CD4-positive, alpha-beta T cell treated with Interleukin-10 for 1 hour (primary cell): Measurements from ENCODE around the gene NFAM1.

Source experiments
- DNase-seq: peaks from one replicate; pipeline ENCODE4 v3.0.0-alpha.2; 2020

NFAM1 gene

GRCh38 chr22:42412744-42413333 is 19.4 kb downstream of the NFAM1 start:
- DNase-seq = no peak

- no peak for DNase-seq
Measured at GRCh38 chr22:42410708-42411107, 21.5 kb downstream of the NFAM1 start.

GRCh38 chr22:42408810-42409529 is 23.2 kb downstream of the NFAM1 start:
- no peak for DNase-seq

GRCh38 chr22:42408276-42408675 is 23.9 kb downstream of the NFAM1 start:
- DNase-seq = no peak

- no peak for DNase-seq
Measured at GRCh38 chr22:42404266-42404665, 27.9 kb downstream of the NFAM1 start.

- no peak for DNase-seq
Measured at GRCh38 chr22:42401535-42402334, 30.5 kb downstream of the NFAM1 start.

- DNase-seq = no peak
Measured at GRCh38 chr22:42400811-42401534, 31.2 kb downstream of the NFAM1 start.

- DNase-seq = no peak
Measured at GRCh38 chr22:42399315-42400271, 32.6 kb downstream of the NFAM1 start.

- DNase-seq = peak; percentile 20
Measured at GRCh38 chr22:42397332-42398249, 34.6 kb downstream of the NFAM1 start.

- peak; percentile 2 for DNase-seq
Measured at GRCh38 chr22:42396621-42397331, 35.4 kb downstream of the NFAM1 start.

- DNase-seq = no peak
Measured at GRCh38 chr22:42389143-42389542, 43.1 kb downstream of the NFAM1 start.

- DNase-seq = no peak
Measured at GRCh38 chr22:42388130-42388797, 43.9 kb downstream of the NFAM1 start.

GRCh38 chr22:42387631-42388030 is 44.6 kb downstream of the NFAM1 start:
- DNase-seq = no peak

GRCh38 chr22:42385696-42386095 is 46.5 kb downstream of the NFAM1 start:
- DNase-seq = no peak

- DNase-seq = no peak
Measured at GRCh38 chr22:42384506-42384905, 47.7 kb downstream of the NFAM1 start.

- no peak for DNase-seq
Measured at GRCh38 chr22:42383851-42384417, 48.3 kb downstream of the NFAM1 start.

- no peak for DNase-seq
Measured at GRCh38 chr22:42383287-42383686, 48.9 kb downstream of the NFAM1 start.

- DNase-seq = no peak
Measured at GRCh38 chr22:42380769-42381551, 51.2 kb downstream of the NFAM1 start.
